NCI-H2081 (cell line): Measurements from ENCODE around the gene BAZ2A.
"Not testable (repeated sequence)": the region's sequence is repeated elsewhere in the genome, so short reads cannot be mapped to it uniquely, and the experiment has no call there.

Experiments
- DNase-seq, 2 experiments: peaks; one replicate each; lab custom pipeline; 2025; lab: John Stamatoyannopoulos, UW

BAZ2A gene

DNA sequence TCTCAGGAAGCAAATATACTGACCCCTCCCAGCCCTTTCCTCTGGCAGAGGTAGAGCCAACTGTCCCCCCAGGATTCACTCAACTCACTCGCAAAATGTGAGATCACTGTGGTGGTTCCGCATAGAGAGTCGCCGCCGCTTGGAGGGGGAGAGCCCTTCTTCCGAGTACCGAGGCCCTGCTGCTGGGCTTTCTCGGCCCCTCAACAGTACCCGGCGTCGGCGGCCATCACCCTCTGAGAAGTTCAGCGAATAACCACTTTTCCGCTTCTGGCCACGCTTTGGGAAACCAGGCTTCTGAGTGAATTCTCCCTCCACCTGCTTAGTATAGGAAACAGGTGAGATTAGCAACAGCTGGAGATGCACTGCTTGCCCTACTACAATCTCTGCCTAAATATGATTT is 31.1 kb downstream of the BAZ2A start:
- DNase-seq = no peak

DNA sequence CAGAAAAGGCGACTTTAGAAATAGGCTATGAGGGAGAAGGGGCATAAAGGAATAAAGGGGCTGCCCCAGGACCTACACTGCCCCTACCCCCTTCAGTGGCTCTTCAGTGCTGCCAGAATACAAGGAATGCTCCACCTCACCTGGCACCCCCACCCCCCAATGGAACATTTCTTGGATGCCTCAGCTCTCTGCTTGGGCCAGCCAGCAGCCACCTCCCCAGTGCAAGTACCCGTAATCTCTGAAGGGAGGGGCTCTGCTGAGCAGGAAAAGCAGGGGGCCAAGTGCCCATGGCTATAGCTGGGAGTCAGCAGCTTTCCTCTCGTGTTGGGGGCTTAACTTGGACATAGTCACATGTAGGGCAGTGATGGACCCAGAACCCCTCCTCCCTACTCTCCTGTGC is 33.3 kb downstream of the BAZ2A start:
- no peak for DNase-seq

DNA sequence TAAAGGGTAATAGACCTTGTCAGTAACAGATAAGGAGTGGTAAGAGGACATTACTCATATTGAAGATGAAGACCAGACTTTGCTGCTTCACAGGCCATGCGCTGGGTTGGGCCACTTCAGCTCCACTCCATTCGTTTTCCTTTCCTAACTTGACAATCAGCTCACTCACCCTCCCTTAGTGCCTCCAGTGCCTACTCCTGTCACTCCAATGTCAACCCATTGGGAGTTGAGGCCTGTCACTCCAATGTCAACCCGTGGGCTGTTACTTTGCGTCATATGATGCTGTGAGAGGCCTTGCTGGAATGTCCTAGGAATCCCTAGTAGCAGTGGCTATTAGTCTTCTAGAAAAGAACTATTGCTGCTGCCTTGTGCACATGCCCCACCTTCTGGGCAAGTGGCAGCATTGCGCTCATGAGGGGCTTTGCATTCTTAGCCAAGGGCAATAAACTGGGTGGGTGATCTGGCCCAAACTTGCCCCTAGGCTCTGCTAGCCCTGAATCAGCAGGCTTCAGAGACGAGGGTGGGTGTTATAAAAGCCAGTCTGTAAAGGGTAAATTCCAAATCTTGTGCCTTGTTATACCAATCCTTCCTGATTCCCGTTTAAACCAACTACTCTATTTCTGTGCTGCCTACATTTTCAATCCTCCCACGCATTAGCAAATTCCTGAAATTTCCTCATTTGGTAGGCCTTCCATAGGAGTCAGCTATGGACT is 36.1 kb downstream of the BAZ2A start:
- DNase-seq = peak; percentile 56

GRCh38 chr12:56591961-56592360 is 38.2 kb downstream of the BAZ2A start:
- DNase-seq = no peak

GRCh38 chr12:56591126-56591525 is 39.0 kb downstream of the BAZ2A start:
- peak; percentile 27 to 68 for DNase-seq

- DNase-seq = peak in 1 of 2 experiments; percentile 23
These were observed 39.8 kb downstream of the BAZ2A start for GRCh38 chr12:56590237-56590830.

GRCh38 chr12:56589783-56590182 is 40.3 kb downstream of the BAZ2A start:
- DNase-seq = no peak

GRCh38 chr12:56585098-56585497 is 45.0 kb downstream of the BAZ2A start:
- no peak for DNase-seq

DNA sequence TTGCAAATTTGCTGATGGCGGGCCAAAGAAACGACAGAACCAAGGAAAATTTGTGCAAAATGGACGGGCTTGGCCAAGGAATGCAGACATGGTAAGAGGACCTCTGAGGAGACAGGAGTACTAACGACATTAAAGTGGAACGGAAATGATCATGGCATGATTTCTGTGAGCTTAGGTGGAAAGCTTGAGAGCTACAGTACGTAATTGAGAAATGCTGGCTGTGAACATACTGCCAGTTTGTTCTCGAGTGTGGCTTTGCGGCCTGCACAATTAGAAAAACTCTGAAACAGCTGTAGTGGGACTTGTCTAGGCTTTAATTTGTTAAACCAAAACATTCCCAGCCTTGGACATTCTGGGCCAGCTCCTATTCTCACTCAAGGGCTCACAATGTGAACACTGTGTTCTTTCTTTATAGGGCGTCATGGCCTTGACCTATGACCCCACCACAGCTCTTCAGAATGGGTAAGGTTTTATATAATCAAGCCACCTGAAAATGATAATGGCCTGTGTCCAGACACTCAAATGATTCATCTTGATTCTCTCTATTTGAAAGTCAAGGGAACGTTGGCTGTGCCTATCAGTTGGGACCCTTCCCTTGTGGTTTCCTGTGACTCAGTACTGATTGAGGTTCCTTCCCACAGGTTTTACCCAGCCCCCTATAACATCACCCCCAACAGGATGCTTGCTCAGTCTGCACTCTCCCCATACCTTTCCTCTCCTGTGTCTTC is 48.5 kb downstream of the BAZ2A start:
- no peak for DNase-seq

DNA sequence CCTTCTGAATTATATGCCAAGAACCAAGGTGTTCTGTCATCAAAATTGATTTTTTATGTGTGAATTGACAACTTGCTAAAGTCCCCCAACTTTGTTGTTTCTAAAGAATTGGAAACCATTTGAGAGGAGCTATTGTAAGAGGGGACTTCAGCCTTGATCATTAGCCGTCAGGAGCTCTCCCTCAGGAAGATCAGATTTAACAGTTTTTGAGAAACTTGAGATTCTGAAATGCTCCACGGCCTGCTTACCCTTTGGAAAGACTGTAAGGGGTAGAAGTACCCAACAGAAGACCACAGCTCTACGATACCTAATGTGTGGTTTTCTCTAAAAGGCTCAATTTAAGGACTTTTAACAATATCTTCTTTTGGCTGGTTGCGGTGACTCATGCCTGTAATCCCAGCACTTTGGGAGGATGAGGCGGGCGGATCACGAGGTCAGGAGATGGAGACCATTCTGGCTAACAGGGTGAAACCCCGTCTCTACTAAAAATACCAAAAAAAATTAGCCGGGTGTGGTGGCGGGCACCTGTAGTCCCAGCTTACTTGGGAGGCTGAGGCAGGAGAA is 51.1 kb downstream of the BAZ2A start:
- DNase-seq = no peak

DNA sequence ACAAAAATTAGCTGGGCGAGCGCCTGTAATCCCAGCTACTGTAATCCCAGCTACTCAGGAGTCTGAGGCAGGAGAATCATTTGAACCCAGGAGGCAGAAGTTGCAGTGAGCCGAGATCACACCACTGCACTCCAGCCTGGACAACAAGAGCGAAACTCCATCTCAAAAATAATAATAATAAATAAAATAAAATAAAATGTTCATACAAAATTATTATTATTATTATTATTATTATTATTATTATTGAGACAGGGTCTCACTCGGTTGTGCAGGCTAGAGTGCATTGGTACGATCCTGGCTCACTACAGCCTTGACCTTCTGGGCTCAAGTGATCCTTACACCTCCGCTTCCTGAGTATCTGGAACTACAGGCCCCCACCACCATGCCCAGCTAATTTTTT is 52.9 kb downstream of the BAZ2A start:
- DNase-seq = not testable (repeated sequence)

- no peak for DNase-seq
These were observed 55.9 kb downstream of the BAZ2A start for GRCh38 chr12:56574210-56574609.

- no peak for DNase-seq
These were observed 57.8 kb downstream of the BAZ2A start for GRCh38 chr12:56572288-56572687.

- DNase-seq = no peak
These were observed 59.0 kb downstream of the BAZ2A start for GRCh38 chr12:56571121-56571520.

GRCh38 chr12:56568146-56568545 is 62.0 kb downstream of the BAZ2A start:
- DNase-seq = no peak

- no peak for DNase-seq
These were observed 64.5 kb downstream of the BAZ2A start for GRCh38 chr12:56565510-56566101.

- no peak for DNase-seq
These were observed 79.1 kb downstream of the BAZ2A start for GRCh38 chr12:56551070-56551469.

- no peak for DNase-seq
These were observed 83.4 kb downstream of the BAZ2A start for GRCh38 chr12:56546680-56547079.
